Pulmonary artery endothelial cell (primary cell): ENCODE results near the gene LRRIQ1. TPM values are rescaled to one million over a fixed set of nuclear protein-coding genes. Genes with fewer than 3 reads are reported as not detected.

Experiments
- DNase-seq: peaks from one replicate; pipeline ENCODE4 v3.0.0-alpha.2; 2011; ENCODE audit warnings: low read depth, low spot score
- total RNA-seq: library from RNA; depleted of rRNA; stranded (reverse); fragments of >200 nt; gene quantifications from 2 replicates; pipeline ENCODE4 v1.2.3, GENCODE V29; 2014

Gene LRRIQ1
- total RNA-seq, 1 donor from 2014 or later: 0.40 TPM

GRCh38 chr12:85280984-85281630 lies 245.0 kb downstream of the LRRIQ1 start:
- no peak for DNase-seq

GRCh38 chr12:85281636-85282312 lies 245.6 kb downstream of the LRRIQ1 start:
- no peak for DNase-seq

- no peak for DNase-seq
Observed at GRCh38 chr12:85283560-85283959, 247.4 kb downstream of the LRRIQ1 start.

Other genes starting within 250 kb of the LRRIQ1 start
- 0.53 and 0.92 TPM in 2 replicates for gene SLC6A15, start 123.6 kb upstream of the LRRIQ1 start, total RNA-seq
- 0.07 and 0.14 TPM in 2 replicates for gene TSPAN19, start 74 bp upstream of the LRRIQ1 start, total RNA-seq
- not detected in 2 replicates for gene ALX1, start 243.9 kb downstream of the LRRIQ1 start, total RNA-seq